IMR-90 (cell line): ENCODE measurements around the gene PCDHGB3. TPM values are rescaled to one million over a fixed set of nuclear protein-coding genes. Genes with fewer than 3 reads are reported as not detected.
"Not testable (repeated sequence)": the region's sequence is repeated elsewhere in the genome, so short reads cannot be mapped to it uniquely, and the experiment has no call there.

Experiments used
- ATAC-seq: fragments of 200-7000 bp; cut with Tn5 transposase; 2 replicates; pipeline ENCODE4 v1.9.1; 2020; ENCODE audit warnings: low read depth, mild to moderate bottlenecking, moderate library complexity
- BruUV-seq: library from RNA; stranded (reverse); fragments of 400-500 nt; replicated peaks from 2 replicates; lab custom pipeline; 2021; lab: Mats Ljungman, UMichigan
- CTCF ChIA-PET: fragments of 300-600 bp; formaldehyde crosslinking; extraction: SDS; loops from one replicate; lab custom pipeline; 2021; ENCODE audit warnings: antibody characterized with exemption; lab: Yijun Ruan, JAX
- POLR2A ChIA-PET: fragments of 300-600 bp; sonication (Branson Sonifier 250); formaldehyde crosslinking; loops from one replicate; lab custom pipeline; 2022; ENCODE audit warnings: antibody characterized with exemption; ENCODE audit not compliant: unreplicated experiment; lab: Charles Lee
- DNase-seq: peaks from one replicate; pipeline ENCODE4 v3.0.0; 2013
- H2AFZ ChIP-seq: replicated peaks from 2 replicates; pipeline ENCODE3; 2013; ENCODE audit warnings: low read length, mild to moderate bottlenecking; ENCODE audit not compliant: poor library complexity
- H2AK5ac ChIP-seq: 2 replicates; pipeline ENCODE4 v1.6.1; 2013; ENCODE audit warnings: low read depth, low read length, inconsistent platforms
- H2AK9ac ChIP-seq: replicated peaks from 2 replicates; pipeline ENCODE3; 2013; ENCODE audit warnings: mild to moderate bottlenecking, low read depth, low read length, moderate library complexity; ENCODE audit not compliant: poor library complexity
- H2BK120ac ChIP-seq: 2 replicates; pipeline ENCODE4 v1.6.1; 2013; ENCODE audit warnings: low read depth, low read length, inconsistent platforms
- H2BK15ac ChIP-seq: 3 replicates; pipeline ENCODE4 v1.6.1; 2013; ENCODE audit warnings: low read depth, low read length, inconsistent platforms
- H2BK20ac ChIP-seq: 2 replicates; pipeline ENCODE4 v1.6.1; 2013; ENCODE audit warnings: low read depth, mild to moderate bottlenecking, inconsistent platforms, low read length, moderate library complexity
- H2BK5ac ChIP-seq: 2 replicates; pipeline ENCODE4 v1.6.1; 2013; ENCODE audit warnings: mild to moderate bottlenecking, low read depth, low read length, inconsistent platforms; ENCODE audit not compliant: poor library complexity, severe bottlenecking
- H3K14ac ChIP-seq: replicated peaks from 2 replicates; pipeline ENCODE4 v1.6.1; 2013; ENCODE audit warnings: low read depth, low read length, inconsistent platforms
- H3K18ac ChIP-seq: 2 replicates; pipeline ENCODE4 v1.6.1; 2013; ENCODE audit warnings: low read depth, low read length, control low read depth
- H3K23ac ChIP-seq: 2 replicates; pipeline ENCODE4 v1.6.1; 2013; ENCODE audit warnings: low read depth, low read length, inconsistent platforms
- H3K27ac ChIP-seq: 2 replicates; pipeline ENCODE4 v1.5.1; 2013; ENCODE audit warnings: mild to moderate bottlenecking, control low read depth, low read length; ENCODE audit not compliant: insufficient read depth
- H3K27me3 ChIP-seq: 2 replicates; pipeline ENCODE4 v1.6.1; 2013; ENCODE audit warnings: low read length; ENCODE audit not compliant: control insufficient read depth, insufficient read depth
- H3K36me3 ChIP-seq: 2 replicates; pipeline ENCODE4 v1.6.1; 2013; ENCODE audit warnings: low read length, mixed read lengths; ENCODE audit not compliant: control insufficient read depth, insufficient read depth
- H3K4ac ChIP-seq: 2 replicates; pipeline ENCODE4 v1.6.1; 2013; ENCODE audit warnings: low read depth, low read length, inconsistent platforms
- H3K4me1 ChIP-seq: 2 replicates; pipeline ENCODE4 v1.6.1; 2013; ENCODE audit warnings: low read length, mixed read lengths; ENCODE audit not compliant: control insufficient read depth, insufficient read depth
- H3K4me2 ChIP-seq: 2 replicates; pipeline ENCODE4 v1.6.1; 2013; ENCODE audit warnings: low read depth, mild to moderate bottlenecking, control low read depth, low read length, moderate library complexity
- H3K4me3 ChIP-seq: 2 replicates; pipeline ENCODE4 v1.5.1; 2013; ENCODE audit warnings: low read depth, mild to moderate bottlenecking, control low read depth, low read length, moderate library complexity; ENCODE audit not compliant: insufficient read depth
- H3K56ac ChIP-seq: 2 replicates; pipeline ENCODE4 v1.6.1; 2013; ENCODE audit warnings: low read length, inconsistent platforms; ENCODE audit not compliant: insufficient read depth; ENCODE audit errors: extremely low read depth
- H3K79me1 ChIP-seq, 2 experiments: 2 replicates each; pipeline ENCODE4 v1.6.1; 2013; ENCODE audit warnings: low read length in 2 of 2, inconsistent platforms in 1 of 2, low read depth in 1 of 2
- H3K9ac ChIP-seq: 2 replicates; pipeline ENCODE4 v1.6.1; 2013; ENCODE audit warnings: low read depth, low read length, control low read depth
- H3K9me1 ChIP-seq: 2 replicates; pipeline ENCODE4 v1.6.1; 2013; ENCODE audit warnings: low read length, inconsistent platforms; ENCODE audit not compliant: insufficient read depth
- H3K9me3 ChIP-seq: 2 replicates; pipeline ENCODE4 v1.6.1; 2013; ENCODE audit warnings: low read length; ENCODE audit not compliant: control insufficient read depth, insufficient read depth
- H4K20me1 ChIP-seq: 2 replicates; pipeline ENCODE4 v1.6.1; 2013; ENCODE audit warnings: low read length, inconsistent platforms; ENCODE audit not compliant: insufficient read depth
- H4K5ac ChIP-seq: 2 replicates; pipeline ENCODE4 v1.6.1; 2013; ENCODE audit warnings: mild to moderate bottlenecking, low read depth, low read length, control low read depth
- H4K8ac ChIP-seq, 2 experiments: 2 replicates each; pipeline ENCODE4 v1.6.1; 2013; ENCODE audit warnings: low read depth in 2 of 2, low read length in 2 of 2, control low read depth in 1 of 2, inconsistent platforms in 1 of 2
- H4K91ac ChIP-seq: 2 replicates; pipeline ENCODE4 v1.6.1; 2013; ENCODE audit warnings: low read depth, low read length, inconsistent platforms; ENCODE audit not compliant: insufficient read depth
- CTCF ChIP-seq: conservative IDR thresholded peaks from 2 replicates; pipeline ENCODE4 v1.5.1; 2012; ENCODE audit warnings: mild to moderate bottlenecking, low read depth, low read length, improper control_type of control experiment
- RAD21 ChIP-seq: IDR thresholded peaks from 2 replicates; pipeline ENCODE4 v1.6.1; 2012; ENCODE audit warnings: low read length, improper control_type of control experiment
- WGBS, 2 experiments: methylation state at CpG; one replicate each; pipeline versions ENCODE4 v1.1.5 to v1.1.7; 2013; ENCODE audit warnings: missing lambda C conversion rate in 2 of 2; ENCODE audit not compliant: insufficient read length in 1 of 2; ENCODE audit errors: extremely low coverage in 2 of 2; 5-methylcytosine and 5-hydroxymethylcytosine counted together
- dilution Hi-C: fragments of 300-500 bp; cut with HindIII; formaldehyde crosslinking; loops from one replicate; pipeline ENCODE4 v1.14.3; 2018; ENCODE audit warnings: low sequenced_read_pairs; ENCODE audit not compliant: unreplicated experiment
- in situ Hi-C: fragments of 300-500 bp; cut with MboI; formaldehyde crosslinking; loops from 3 replicates; pipeline ENCODE4 v1.14.3; 2019; ENCODE audit warnings: low sequenced_read_pairs, inconsistent platforms, mixed read lengths
- intact Hi-C: fragments of 100-400 bp; cut with micrococcal nuclease; formaldehyde crosslinking; loops from 2 replicates; pipeline ENCODE4 v1.10.0; 2022
- polyA plus RNA-seq, 3 experiments: library from polyadenylated mRNA; depleted of rRNA; stranded (reverse); fragments of >200 nt; gene quantifications; 2 replicates each; pipeline ENCODE4 v1.2.3, GENCODE V29; 2012; ENCODE audit warnings: low replicate concordance in 1 of 3
- total RNA-seq: library from RNA; depleted of rRNA; stranded (reverse); fragments of >200 nt; gene quantifications from 2 replicates; pipeline ENCODE4 v1.2.3, GENCODE V29; 2012

PCDHGB3 gene
- total and polyA plus RNA-seq, 2 of the 4 experiments (the other 2 are of a cell fraction) = 3.4 to 5.9 TPM

- H2AK9ac ChIP-seq, H2BK15ac ChIP-seq, intact Hi-C loops, ATAC-seq, H3K4ac ChIP-seq, H4K8ac ChIP-seq, H3K4me1 ChIP-seq, in situ Hi-C loops, H3K14ac ChIP-seq, H2AK5ac ChIP-seq, H2AFZ ChIP-seq, H2BK5ac ChIP-seq, H3K27ac ChIP-seq, H2BK20ac ChIP-seq, H3K18ac ChIP-seq, H4K20me1 ChIP-seq, H3K4me2 ChIP-seq, H4K91ac ChIP-seq, H3K9ac ChIP-seq, dilution Hi-C loops, BruUV-seq, H3K9me1 ChIP-seq, H2BK120ac ChIP-seq, H3K56ac ChIP-seq, H3K23ac ChIP-seq, H3K27me3 ChIP-seq, H4K5ac ChIP-seq: not testable (repeated sequence)
- H3K4me3 ChIP-seq = peak within 1 kb of the TSS; percentile 23; the same call in 1 of the 2 replicates
- peak; percentile 19 for DNase-seq
- 12% methylated on average over 12 of the region's 51 CpGs; no CpG with 5 or more reads in 1 of the 2 experiments for WGBS, 2 experiments
- H3K79me1 ChIP-seq = peaks cover 9 to 15% of the 10 kb centered on the region in 2 experiments
- peaks cover 60% of the 10 kb centered on the region for H3K9me3 ChIP-seq
- peaks cover 18% of the 10 kb centered on the region for H3K36me3 ChIP-seq
- ChIA-PET POLR2A (interaction anchor here (0.6 to 1.5 kb wide), 2 partner anchors 153 to 189 kb away, joined by 4 to 5 read pairs; no protein-coding TSS in a partner anchor), CTCF (interaction anchor here (0.6 to 1.4 kb wide), 6 partner anchors 12 to 156 kb away, joined by 3 to 9 read pairs (median 4); partner anchors contain the start of gene PCDHGA11)
- TF ChIP-seq CTCF = peak; percentile 37
- TF ChIP-seq RAD21 = peak; percentile 38
These were observed 37.9 kb downstream of the PCDHGB3 start, which contains the start of gene PCDHGB6 for GRCh38 chr5:141407790-141408505. PCDHGB6 (plus strand) TSS chr5:141408021; CDS start chr5:141408203, 182 bp downstream.
